ENCODE data around the gene AP4E1.

DNA sequence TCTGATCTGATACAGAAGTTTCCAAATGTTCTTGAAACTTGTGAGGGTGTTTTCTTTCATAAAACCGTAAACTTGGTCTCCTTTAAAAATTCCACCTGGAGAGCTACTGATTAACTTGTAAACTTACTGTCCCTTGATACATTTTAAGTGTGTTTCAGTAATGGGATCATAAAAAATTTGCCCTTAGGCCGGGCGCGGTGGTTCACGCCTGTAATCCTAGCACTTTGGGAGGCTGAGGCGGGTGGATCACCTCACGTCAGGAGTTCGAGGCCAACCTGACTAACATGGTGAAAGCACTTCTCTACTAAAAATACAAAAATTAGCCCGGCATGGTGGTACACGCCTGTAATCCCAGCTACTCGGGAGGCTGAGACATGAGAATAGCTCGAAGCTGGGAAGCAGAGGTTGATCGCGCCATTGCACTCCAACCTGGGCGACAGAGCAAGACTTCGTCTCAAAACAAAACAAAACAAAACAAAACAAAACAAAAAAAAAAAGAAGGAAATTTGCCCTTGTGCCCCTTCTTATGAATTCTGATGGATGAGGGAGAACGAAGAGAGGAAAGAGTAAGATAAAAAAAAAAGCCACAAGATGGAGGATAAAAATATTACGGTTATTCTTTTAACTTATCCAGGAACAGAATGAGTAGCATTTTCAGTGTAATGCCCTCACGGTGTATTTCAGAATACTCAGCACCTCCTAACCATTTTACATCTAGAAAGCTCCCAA lies 32.1 kb upstream of the AP4E1 start:
- TF ChIP-seq, protein P1, sequence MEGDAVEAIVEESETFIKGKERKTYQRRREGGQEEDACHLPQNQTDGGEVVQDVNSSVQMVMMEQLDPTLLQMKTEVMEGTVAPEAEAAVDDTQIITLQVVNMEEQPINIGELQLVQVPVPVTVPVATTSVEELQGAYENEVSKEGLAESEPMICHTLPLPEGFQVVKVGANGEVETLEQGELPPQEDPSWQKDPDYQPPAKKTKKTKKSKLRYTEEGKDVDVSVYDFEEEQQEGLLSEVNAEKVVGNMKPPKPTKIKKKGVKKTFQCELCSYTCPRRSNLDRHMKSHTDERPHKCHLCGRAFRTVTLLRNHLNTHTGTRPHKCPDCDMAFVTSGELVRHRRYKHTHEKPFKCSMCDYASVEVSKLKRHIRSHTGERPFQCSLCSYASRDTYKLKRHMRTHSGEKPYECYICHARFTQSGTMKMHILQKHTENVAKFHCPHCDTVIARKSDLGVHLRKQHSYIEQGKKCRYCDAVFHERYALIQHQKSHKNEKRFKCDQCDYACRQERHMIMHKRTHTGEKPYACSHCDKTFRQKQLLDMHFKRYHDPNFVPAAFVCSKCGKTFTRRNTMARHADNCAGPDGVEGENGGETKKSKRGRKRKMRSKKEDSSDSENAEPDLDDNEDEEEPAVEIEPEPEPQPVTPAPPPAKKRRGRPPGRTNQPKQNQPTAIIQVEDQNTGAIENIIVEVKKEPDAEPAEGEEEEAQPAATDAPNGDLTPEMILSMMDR (IDR thresholded peaks at IDR 0.05; ENCODE audit: low read length) = no peak
- TF ChIP-seq EZH2 (optimal IDR thresholded peaks at IDR 0.05; ENCODE audit: low read depth, low read length) (no peak), EZH2phosphoT487 (IDR thresholded peaks at IDR 0.05; ENCODE audit: low read length) (no peak)

All from MM.1S (cell line).